ENCODE data around the gene RAB3C. TPM values are rescaled to one million over a fixed set of nuclear protein-coding genes. Genes with fewer than 3 reads are reported as not detected.
"Not testable (repeated sequence)": the region's sequence is repeated elsewhere in the genome, so short reads cannot be mapped to it uniquely, and the experiment has no call there.

The RAB3C gene
- total RNA-seq: 0.13 TPM
- under 1 TPM; 0.07 to 0.69 (median 0.24) TPM for polyA plus RNA-seq (ENCODE audit: insufficient read depth in 1 of 8, insufficient read length in 8 of 8, low replicate concordance in 1 of 8)
- long read RNA-seq, donor 1: 0 reads
- long read RNA-seq, donor 2: 0 reads
- long read RNA-seq, donor 3: 0 reads
- long read RNA-seq, donor 4: 0 reads
- long read RNA-seq, donor 5: 0 reads
- long read RNA-seq, donor 6: 0 reads
- long read RNA-seq, donor 7: 0 reads
- long read RNA-seq, donor 8: 0 reads
- long read RNA-seq, donor 9: 0 reads
- long read RNA-seq, donor 10: 0 reads
- long read RNA-seq, donor 11: 0 reads

DNA sequence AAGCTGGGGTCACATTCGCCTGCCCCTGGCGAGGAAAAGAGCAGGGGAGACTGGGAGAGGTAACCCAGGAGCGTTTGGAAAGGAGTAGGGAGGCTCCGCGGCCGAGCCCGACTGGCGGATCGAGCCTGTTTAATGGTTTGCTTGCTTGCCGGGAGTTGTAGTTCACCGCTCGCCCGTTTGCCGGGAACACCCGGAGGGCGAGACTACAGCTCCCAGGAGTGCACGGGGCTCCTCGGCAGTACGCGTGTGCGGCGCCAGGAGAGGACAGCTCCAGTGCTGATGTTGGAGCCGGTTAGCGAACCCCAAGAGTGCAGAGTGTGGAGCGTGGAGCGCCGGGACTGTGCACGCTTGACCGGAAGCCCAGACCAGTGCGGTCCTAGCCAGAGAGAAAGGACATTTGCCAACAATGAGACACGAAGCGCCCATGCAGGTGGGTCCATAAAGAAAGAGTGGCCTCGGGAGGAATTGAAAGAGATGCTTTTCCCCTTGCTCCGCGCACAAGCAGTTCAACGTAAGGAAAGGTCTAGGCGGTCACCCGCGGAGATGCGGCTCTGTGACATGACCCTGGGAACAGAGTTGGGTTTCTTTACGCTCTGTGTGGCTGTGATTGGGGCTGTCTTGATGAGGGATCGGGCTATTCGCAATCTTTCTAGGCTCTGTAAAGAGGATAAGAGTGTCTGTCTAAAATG lies at the start of gene RAB3C:
Gene RAB3C, plus strand, starts transcription at position 273 of the 689 bp plus-strand sequence. Its CDS starts 134 bp downstream, at position 407.
- peak; percentile 97 for DNase-seq
- under 1% methylated on average over 35 of the region's 43 CpGs for WGBS (ENCODE audit: insufficient coverage)
- peaks cover 18% of the 10 kb centered on the region for H3K27me3 ChIP-seq (ENCODE audit: control insufficient read depth, insufficient read depth, low read length)

DNA sequence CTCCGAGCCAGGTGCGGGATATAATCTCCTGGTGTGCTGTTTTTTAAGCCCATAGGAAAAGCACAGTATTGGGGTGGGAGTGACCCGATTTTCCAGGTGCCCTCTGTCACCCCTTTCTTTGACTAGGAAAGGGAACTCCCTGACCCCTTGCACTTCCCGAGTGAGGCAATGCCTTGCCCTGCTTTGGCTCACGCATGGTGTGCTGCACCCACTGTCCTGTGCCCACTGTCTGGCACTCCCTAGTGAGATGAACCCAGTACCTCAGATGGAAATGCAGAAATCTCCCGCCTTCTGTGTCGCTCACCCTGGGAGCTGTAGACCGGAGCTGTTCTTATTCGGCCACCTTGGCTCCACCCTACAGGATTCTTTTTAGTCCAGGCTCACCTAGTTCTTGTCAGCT lies 40.9 kb upstream of the RAB3C start:
- H3K4me1 ChIP-seq (ENCODE audit: control insufficient read depth, insufficient read depth, low read length); H3K36me3 ChIP-seq (ENCODE audit: control insufficient read depth, insufficient read depth, low read length); H3K27ac ChIP-seq (ENCODE audit: low read length); H3K4me3 ChIP-seq (ENCODE audit: low read length); DNase-seq; H3K27me3 ChIP-seq (ENCODE audit: control insufficient read depth, insufficient read depth, low read length); H3K9me3 ChIP-seq (replicated peaks; ENCODE audit: control insufficient read depth, low read depth, low read length): not testable (repeated sequence)
- 83% methylated on average over 3 of the region's 9 CpGs for WGBS (ENCODE audit: insufficient coverage)

More for the DNA sequence above, at the start of gene RAB3C:
- no peaks in the 10 kb centered on the region for H3K36me3 ChIP-seq (ENCODE audit: control insufficient read depth, insufficient read depth, low read length)
- no peak within 1 kb of the TSS for H3K27ac ChIP-seq (ENCODE audit: low read length)
- peak within 1 kb of the TSS; percentile 41 for H3K4me3 ChIP-seq (ENCODE audit: low read length)
- no peaks in the 10 kb centered on the region for H3K9me3 ChIP-seq (replicated peaks; ENCODE audit: control insufficient read depth, low read depth, low read length)
- H3K4me1 ChIP-seq (ENCODE audit: control insufficient read depth, insufficient read depth, low read length): peaks cover 12% of the 10 kb centered on the region

GRCh38 chr5:58542709-58543108 lies 40.2 kb upstream of the RAB3C start:
- Histone ChIP-seq H3K27ac (ENCODE audit: low read length) (no peak overlapping the region), H3K36me3 (ENCODE audit: control insufficient read depth, insufficient read depth, low read length) (no peaks in the 10 kb centered on the region), H3K4me1 (ENCODE audit: control insufficient read depth, insufficient read depth, low read length) (no peaks in the 10 kb centered on the region), H3K4me3 (ENCODE audit: low read length) (no peak overlapping the region), H3K27me3 (ENCODE audit: control insufficient read depth, insufficient read depth, low read length) (no peaks in the 10 kb centered on the region), H3K9me3 (replicated peaks; ENCODE audit: control insufficient read depth, low read depth, low read length) (no peaks in the 10 kb centered on the region)
- DNase-seq: no peak
- 100% methylated on average over 1 of the region's 1 CpG for WGBS (ENCODE audit: insufficient coverage)

DNA sequence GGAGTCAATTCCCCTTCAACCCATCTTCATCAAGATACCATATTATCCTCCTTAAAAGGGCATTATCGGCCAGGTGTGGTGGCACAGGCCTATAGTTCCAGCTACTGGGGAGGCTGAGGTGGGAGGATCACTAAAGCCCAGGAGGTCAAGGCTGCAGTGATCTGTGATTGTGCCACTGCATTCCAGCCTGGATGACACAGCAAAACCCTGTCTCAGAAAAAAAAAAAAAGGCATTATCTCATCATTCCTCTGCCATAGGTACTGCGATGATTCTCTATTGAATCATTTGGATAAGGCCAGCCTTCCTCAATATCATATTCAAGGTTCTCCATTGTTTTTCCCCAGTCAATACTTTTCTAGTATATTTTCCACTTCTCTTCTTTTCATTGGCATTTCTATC lies 39.2 kb upstream of the RAB3C start:
- no peak overlapping the region for H3K4me3 ChIP-seq (ENCODE audit: low read length)
- no peaks in the 10 kb centered on the region for H3K36me3 ChIP-seq (ENCODE audit: control insufficient read depth, insufficient read depth, low read length)
- H3K4me1 ChIP-seq (ENCODE audit: control insufficient read depth, insufficient read depth, low read length): no peaks in the 10 kb centered on the region
- no peak for DNase-seq
- 86% methylated on average over 1 of the region's 2 CpGs for WGBS (ENCODE audit: insufficient coverage)
- H3K27me3 ChIP-seq (ENCODE audit: control insufficient read depth, insufficient read depth, low read length): no peaks in the 10 kb centered on the region
- no peaks in the 10 kb centered on the region for H3K9me3 ChIP-seq (replicated peaks; ENCODE audit: control insufficient read depth, low read depth, low read length)
- H3K27ac ChIP-seq (ENCODE audit: low read length): no peak overlapping the region

- H3K27ac ChIP-seq (ENCODE audit: low read length): no peak overlapping the region
- H3K9me3 ChIP-seq (replicated peaks; ENCODE audit: control insufficient read depth, low read depth, low read length): no peaks in the 10 kb centered on the region
- no peaks in the 10 kb centered on the region for H3K4me1 ChIP-seq (ENCODE audit: control insufficient read depth, insufficient read depth, low read length)
- H3K36me3 ChIP-seq (ENCODE audit: control insufficient read depth, insufficient read depth, low read length): no peaks in the 10 kb centered on the region
- peak; percentile 24 for DNase-seq
- no peak overlapping the region for H3K4me3 ChIP-seq (ENCODE audit: low read length)
- no CpG with 5 or more reads among the region's 1 CpG for WGBS (ENCODE audit: insufficient coverage)
- no peaks in the 10 kb centered on the region for H3K27me3 ChIP-seq (ENCODE audit: control insufficient read depth, insufficient read depth, low read length)
Measured at GRCh38 chr5:58544195-58544594, 38.7 kb upstream of the RAB3C start.

DNA sequence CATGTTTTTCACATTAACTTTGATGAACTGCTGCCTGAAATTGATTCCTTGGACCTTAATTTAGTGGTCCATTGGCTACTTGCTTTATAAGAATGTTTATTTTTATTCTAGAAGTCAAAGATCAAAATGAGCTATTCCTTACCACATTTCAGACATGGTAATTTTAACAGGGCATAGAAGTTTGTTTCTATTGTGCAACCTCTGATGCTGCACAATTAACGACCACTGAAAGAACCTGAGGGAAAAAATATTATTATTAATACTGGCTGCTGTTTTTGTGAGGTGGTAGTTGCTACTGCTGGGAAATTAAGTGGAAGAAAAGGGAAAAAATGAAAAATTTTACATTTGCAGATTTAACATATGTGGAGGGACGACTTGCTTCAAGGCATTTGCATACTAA lies 37.9 kb upstream of the RAB3C start:
- Histone ChIP-seq H3K27me3 (ENCODE audit: control insufficient read depth, insufficient read depth, low read length) (no peaks in the 10 kb centered on the region), H3K9me3 (replicated peaks; ENCODE audit: control insufficient read depth, low read depth, low read length) (no peaks in the 10 kb centered on the region), H3K36me3 (ENCODE audit: control insufficient read depth, insufficient read depth, low read length) (no peaks in the 10 kb centered on the region), H3K27ac (ENCODE audit: low read length) (no peak overlapping the region), H3K4me3 (ENCODE audit: low read length) (no peak overlapping the region), H3K4me1 (ENCODE audit: control insufficient read depth, insufficient read depth, low read length) (no peaks in the 10 kb centered on the region)
- no CpG with 5 or more reads among the region's 2 CpGs for WGBS (ENCODE audit: insufficient coverage)
- no peak for DNase-seq

DNA sequence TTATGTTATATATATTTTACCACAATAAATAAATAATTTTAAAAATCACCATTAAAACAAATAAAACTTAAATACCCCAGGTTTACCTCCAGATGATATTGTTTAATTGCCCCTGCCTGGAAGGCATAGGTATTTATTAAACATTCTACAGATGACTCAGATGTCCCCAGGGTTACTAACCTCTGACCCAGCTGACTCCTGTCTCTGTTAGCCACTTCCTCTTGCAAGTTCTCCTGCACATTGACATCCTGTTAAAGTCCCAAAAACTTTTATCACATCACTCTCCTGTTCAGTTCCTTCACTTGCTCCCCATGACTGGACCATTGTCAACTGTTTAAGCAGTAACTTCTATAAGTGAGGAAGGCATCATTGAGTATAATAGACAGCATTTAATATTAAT lies 37.0 kb upstream of the RAB3C start:
- Histone ChIP-seq H3K27me3 (ENCODE audit: control insufficient read depth, insufficient read depth, low read length) (no peaks in the 10 kb centered on the region), H3K4me1 (ENCODE audit: control insufficient read depth, insufficient read depth, low read length) (no peaks in the 10 kb centered on the region), H3K9me3 (replicated peaks; ENCODE audit: control insufficient read depth, low read depth, low read length) (no peaks in the 10 kb centered on the region), H3K36me3 (ENCODE audit: control insufficient read depth, insufficient read depth, low read length) (no peaks in the 10 kb centered on the region), H3K4me3 (ENCODE audit: low read length) (no peak overlapping the region), H3K27ac (ENCODE audit: low read length) (no peak overlapping the region)
- DNase-seq: peak; percentile 3

DNA sequence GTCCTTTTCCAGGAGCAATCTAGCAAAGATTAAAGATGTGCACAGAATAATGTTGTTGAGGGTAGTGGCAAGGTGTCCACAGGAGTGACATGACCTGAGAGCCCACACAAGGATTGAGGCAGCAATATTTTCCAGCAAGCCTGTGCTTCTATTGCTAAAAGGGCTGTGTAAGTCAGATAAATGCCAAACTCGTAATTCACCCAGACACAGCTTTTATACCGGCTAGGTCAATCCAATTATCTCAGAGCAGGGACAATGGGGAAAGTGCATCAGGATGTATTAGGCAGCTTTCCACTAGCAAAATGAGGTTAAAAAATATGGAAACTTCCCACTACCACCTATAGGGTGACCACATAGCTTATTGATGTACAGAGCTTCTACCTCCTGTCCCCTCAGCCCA lies 34.8 kb upstream of the RAB3C start:
- no peaks in the 10 kb centered on the region for H3K36me3 ChIP-seq (ENCODE audit: control insufficient read depth, insufficient read depth, low read length)
- no CpG with 5 or more reads among the region's 2 CpGs for WGBS (ENCODE audit: insufficient coverage)
- no peaks in the 10 kb centered on the region for H3K27me3 ChIP-seq (ENCODE audit: control insufficient read depth, insufficient read depth, low read length)
- no peak overlapping the region for H3K4me3 ChIP-seq (ENCODE audit: low read length)
- no peaks in the 10 kb centered on the region for H3K9me3 ChIP-seq (replicated peaks; ENCODE audit: control insufficient read depth, low read depth, low read length)
- DNase-seq: no peak
- H3K27ac ChIP-seq (ENCODE audit: low read length): no peak overlapping the region
- no peaks in the 10 kb centered on the region for H3K4me1 ChIP-seq (ENCODE audit: control insufficient read depth, insufficient read depth, low read length)

GRCh38 chr5:58551492-58551891 lies 31.4 kb upstream of the RAB3C start:
- WGBS (ENCODE audit: insufficient coverage): no CpG with 5 or more reads among the region's 1 CpG
- Histone ChIP-seq H3K4me1 (ENCODE audit: control insufficient read depth, insufficient read depth, low read length) (no peaks in the 10 kb centered on the region), H3K27me3 (ENCODE audit: control insufficient read depth, insufficient read depth, low read length) (no peaks in the 10 kb centered on the region), H3K36me3 (ENCODE audit: control insufficient read depth, insufficient read depth, low read length) (no peaks in the 10 kb centered on the region), H3K4me3 (ENCODE audit: low read length) (no peak overlapping the region), H3K27ac (ENCODE audit: low read length) (no peak overlapping the region), H3K9me3 (replicated peaks; ENCODE audit: control insufficient read depth, low read depth, low read length) (no peaks in the 10 kb centered on the region)
- no peak for DNase-seq

GRCh38 chr5:58557665-58558338 lies 25.1 kb upstream of the RAB3C start:
- H3K27me3 ChIP-seq (ENCODE audit: control insufficient read depth, insufficient read depth, low read length); H3K9me3 ChIP-seq (replicated peaks; ENCODE audit: control insufficient read depth, low read depth, low read length); DNase-seq; H3K4me3 ChIP-seq (ENCODE audit: low read length); H3K4me1 ChIP-seq (ENCODE audit: control insufficient read depth, insufficient read depth, low read length); H3K36me3 ChIP-seq (ENCODE audit: control insufficient read depth, insufficient read depth, low read length); H3K27ac ChIP-seq (ENCODE audit: low read length): not testable (repeated sequence)
- WGBS (ENCODE audit: insufficient coverage): 83% methylated on average over 21 of the region's 32 CpGs

Data from muscle of leg (tissue), 16 donors.